Tracheal epithelial cell (primary cell): Measurements from ENCODE around the gene ZNF37A. TPM values are rescaled to one million over a fixed set of nuclear protein-coding genes. Genes with fewer than 3 reads are reported as not detected.

Experiments used
- total RNA-seq: library from RNA; depleted of rRNA; stranded (reverse); fragments of >200 nt; gene quantifications from 2 replicates; pipeline ENCODE4 v1.2.1, GENCODE V29; 2014

ZNF37A gene
- total RNA-seq = 7.7 and 9.2 TPM in 2 replicates

DNA sequence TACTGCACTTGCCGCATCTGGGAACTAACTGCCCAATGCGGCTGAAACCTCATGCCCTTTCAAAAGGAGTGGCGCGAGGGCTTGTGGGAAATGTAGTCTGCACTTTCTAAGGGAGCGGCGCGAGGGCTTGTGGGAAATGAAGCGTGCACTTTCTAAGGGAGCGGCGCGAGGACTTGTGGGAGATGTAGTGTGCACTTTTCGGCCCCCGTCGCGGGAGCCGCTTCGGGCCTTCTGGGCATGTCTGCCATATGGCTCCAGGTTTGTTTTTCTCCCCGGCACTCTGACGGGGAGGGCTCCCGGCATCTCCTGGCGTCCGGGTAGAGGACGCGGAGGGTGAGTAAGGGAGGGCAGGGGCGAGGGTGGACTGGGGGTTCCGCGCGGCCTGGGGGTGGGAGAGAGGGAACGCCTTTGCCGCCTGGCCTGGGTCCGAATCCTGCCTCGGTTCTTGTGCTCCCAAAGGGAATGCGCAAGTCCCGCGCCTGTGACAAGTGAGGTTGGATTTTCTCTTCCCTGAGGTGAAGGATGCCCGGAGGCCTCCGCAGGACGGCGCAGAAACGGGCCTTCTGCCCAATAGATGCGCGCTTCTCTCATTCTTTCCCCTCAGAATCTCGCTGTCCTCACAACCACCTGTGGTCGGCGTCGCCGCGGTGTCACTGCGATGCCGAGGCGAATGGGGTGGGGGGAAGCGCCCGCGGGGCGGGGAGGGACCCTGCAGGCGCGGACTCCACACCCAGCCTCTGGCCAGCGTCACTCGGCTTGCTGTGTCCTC lies at the start of gene ZNF37A:
TSS of gene ZNF37A (plus strand) at position 180 of the 769 bp plus-strand sequence. CDS start 2,281 bp downstream, outside the sequence.

Other genes starting within 250 kb of the ZNF37A start
- 5.1 and 7.7 TPM in 2 replicates for gene ZNF248, start 236.7 kb upstream of the ZNF37A start, total RNA-seq
- 5.1 and 6.4 TPM in 2 replicates for gene ZNF25, start 117.7 kb upstream of the ZNF37A start, total RNA-seq
- gene ZNF33A, start 83.7 kb upstream of the ZNF37A start, total RNA-seq = 15.7 and 21.5 TPM in 2 replicates